Fibroblast of lung (primary cell): ENCODE data around the gene SUZ12. TPM values are rescaled to one million over a fixed set of nuclear protein-coding genes. Genes with fewer than 3 reads are reported as not detected.
"Not testable (repeated sequence)": the region's sequence is repeated elsewhere in the genome, so short reads cannot be mapped to it uniquely, and the experiment has no call there.

ENCODE experiments used
- DNase-seq, 2 donors: peaks; one replicate each; pipeline versions ENCODE4 v3.0.0 to v3.0.0-alpha.2; 2010; ENCODE audit warnings: low read depth in 2 of 2
- H2AFZ ChIP-seq: 2 replicates; pipeline ENCODE4 v1.5.1; 2012; ENCODE audit warnings: low read length, control low read depth, inconsistent platforms
- H3K27ac ChIP-seq: 2 replicates; pipeline ENCODE4 v1.5.1; 2011; ENCODE audit warnings: low read length, control low read depth; ENCODE audit not compliant: insufficient read depth
- H3K27me3 ChIP-seq: 2 replicates; pipeline ENCODE4 v1.5.1; 2011; ENCODE audit warnings: mild to moderate bottlenecking, low read length; ENCODE audit not compliant: control insufficient read depth, insufficient read depth
- H3K36me3 ChIP-seq: 2 replicates; pipeline ENCODE4 v1.5.1; 2011; ENCODE audit warnings: low read length; ENCODE audit not compliant: control insufficient read depth, insufficient read depth
- H3K4me1 ChIP-seq: 2 replicates; pipeline ENCODE4 v1.5.1; 2011; ENCODE audit warnings: low read length; ENCODE audit not compliant: control insufficient read depth, insufficient read depth; ENCODE audit errors: extremely low read depth
- H3K4me2 ChIP-seq: 2 replicates; pipeline ENCODE4 v1.5.1; 2011; ENCODE audit warnings: low read length, control low read depth; ENCODE audit not compliant: insufficient read depth; ENCODE audit errors: extremely low read depth
- H3K4me3 ChIP-seq, 4 experiments: fragments of 200-600 bp in 1 of 4; sonication (generic) in 1 of 4; replicated peaks in 1 of 4; 2 replicates each; pipeline ENCODE4 v1.5.1; 2011 to 2016; ENCODE audit warnings: low read length in 4 of 4, low read depth in 3 of 4, mild to moderate bottlenecking in 3 of 4, control low read depth in 2 of 4, inconsistent platforms in 1 of 4, mixed read lengths in 1 of 4; ENCODE audit not compliant: insufficient read depth in 1 of 4; ENCODE audit errors: control extremely low read depth in 1 of 4
- H3K79me2 ChIP-seq: 2 replicates; pipeline ENCODE4 v1.5.1; 2012; ENCODE audit warnings: mild to moderate bottlenecking, low read length, inconsistent platforms; ENCODE audit not compliant: control insufficient read depth, insufficient read depth
- H3K9ac ChIP-seq: 2 replicates; pipeline ENCODE4 v1.5.1; 2011; ENCODE audit warnings: mild to moderate bottlenecking, low read length, control low read depth; ENCODE audit not compliant: insufficient read depth
- H3K9me3 ChIP-seq: 2 replicates; pipeline ENCODE4 v1.5.1; 2012; ENCODE audit warnings: low read depth, low read length; ENCODE audit not compliant: control insufficient read depth, insufficient read depth
- H4K20me1 ChIP-seq: 2 replicates; pipeline ENCODE4 v1.5.1; 2011; ENCODE audit warnings: low read length; ENCODE audit not compliant: control insufficient read depth, insufficient read depth; ENCODE audit errors: extremely low read depth
- EZH2 ChIP-seq: IDR thresholded peaks from 2 replicates; pipeline ENCODE4 v1.5.1; 2012; ENCODE audit warnings: low read length, control low read depth, mild to moderate bottlenecking; ENCODE audit errors: missing control alignments
- polyA plus RNA-seq, 2 donors: library from polyadenylated mRNA; depleted of rRNA in 1 of 2; stranded (reverse) in 1 of 2; unstranded in 1 of 2; fragments of >200 nt; gene quantifications; 2 replicates each; pipeline ENCODE4 v1.2.1, GENCODE V29; 2011 to 2012; ENCODE audit warnings: missing spikeins in 1 of 2
- total RNA-seq: library from RNA; depleted of rRNA; stranded (reverse); fragments of >200 nt; gene quantifications from 2 replicates; pipeline ENCODE4 v1.2.1, GENCODE V29; 2014
- TF ChIP-seq, protein P1 (sequence below), 2 donors: IDR thresholded peaks in 1 of 2; conservative IDR thresholded peaks in 1 of 2; 1 replicate in 1 of 2; 2 replicates in 1 of 2; pipeline ENCODE4 v1.5.1; 2011 to 2012; ENCODE audit warnings: low read length in 2 of 2, control low read depth in 1 of 2, inconsistent platforms in 1 of 2, low read depth in 1 of 2, mild to moderate bottlenecking in 1 of 2

The SUZ12 gene
- total and polyA plus RNA-seq, 2 donors (not counting 1 experiment from before 2014, with no cell fraction given) = 26.1 to 26.4 TPM

DNA sequence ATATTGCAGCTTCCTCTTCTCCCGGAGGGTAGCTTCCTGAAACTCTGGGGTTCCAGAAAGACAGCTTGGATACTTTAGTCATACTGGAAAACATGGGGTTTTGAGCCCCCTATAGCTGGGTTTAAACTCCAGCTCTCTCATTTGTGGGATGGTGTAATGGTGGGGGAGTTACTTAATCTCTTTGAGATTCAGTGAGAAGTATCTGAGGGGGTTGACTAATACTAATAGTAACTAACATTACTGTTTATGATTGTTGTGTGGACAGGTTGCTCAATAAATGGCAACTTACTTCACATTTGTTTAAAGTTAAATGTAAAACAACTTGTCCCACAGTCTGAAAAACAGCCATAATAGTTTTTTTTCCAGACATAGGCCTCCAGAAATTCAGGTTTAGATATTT is 5.1 kb upstream of the SUZ12 start:
- H3K27me3 ChIP-seq = no peaks in the 10 kb centered on the region
- no peak overlapping the region for H2AFZ ChIP-seq
- H4K20me1 ChIP-seq = no peaks in the 10 kb centered on the region
- no peaks in the 10 kb centered on the region for H3K79me2 ChIP-seq
- no peaks in the 10 kb centered on the region for H3K4me1 ChIP-seq
- no peak for DNase-seq
- H3K27ac ChIP-seq = no peak overlapping the region
- no peak overlapping the region for H3K4me3 ChIP-seq
- H3K4me2 ChIP-seq = no peak overlapping the region
- H3K9ac ChIP-seq = no peak overlapping the region
- H3K9me3 ChIP-seq = no peaks in the 10 kb centered on the region
- TF ChIP-seq, protein P1, sequence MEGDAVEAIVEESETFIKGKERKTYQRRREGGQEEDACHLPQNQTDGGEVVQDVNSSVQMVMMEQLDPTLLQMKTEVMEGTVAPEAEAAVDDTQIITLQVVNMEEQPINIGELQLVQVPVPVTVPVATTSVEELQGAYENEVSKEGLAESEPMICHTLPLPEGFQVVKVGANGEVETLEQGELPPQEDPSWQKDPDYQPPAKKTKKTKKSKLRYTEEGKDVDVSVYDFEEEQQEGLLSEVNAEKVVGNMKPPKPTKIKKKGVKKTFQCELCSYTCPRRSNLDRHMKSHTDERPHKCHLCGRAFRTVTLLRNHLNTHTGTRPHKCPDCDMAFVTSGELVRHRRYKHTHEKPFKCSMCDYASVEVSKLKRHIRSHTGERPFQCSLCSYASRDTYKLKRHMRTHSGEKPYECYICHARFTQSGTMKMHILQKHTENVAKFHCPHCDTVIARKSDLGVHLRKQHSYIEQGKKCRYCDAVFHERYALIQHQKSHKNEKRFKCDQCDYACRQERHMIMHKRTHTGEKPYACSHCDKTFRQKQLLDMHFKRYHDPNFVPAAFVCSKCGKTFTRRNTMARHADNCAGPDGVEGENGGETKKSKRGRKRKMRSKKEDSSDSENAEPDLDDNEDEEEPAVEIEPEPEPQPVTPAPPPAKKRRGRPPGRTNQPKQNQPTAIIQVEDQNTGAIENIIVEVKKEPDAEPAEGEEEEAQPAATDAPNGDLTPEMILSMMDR (conservative IDR thresholded peaks at IDR 0.05 in 1 of 2, IDR thresholded peaks at IDR 0.05 in 1 of 2; ENCODE audit: low read depth in 1 of 2, low read length in 2 of 2) = no peak
- TF ChIP-seq EZH2 = no peak
- no peaks in the 10 kb centered on the region for H3K36me3 ChIP-seq

DNA sequence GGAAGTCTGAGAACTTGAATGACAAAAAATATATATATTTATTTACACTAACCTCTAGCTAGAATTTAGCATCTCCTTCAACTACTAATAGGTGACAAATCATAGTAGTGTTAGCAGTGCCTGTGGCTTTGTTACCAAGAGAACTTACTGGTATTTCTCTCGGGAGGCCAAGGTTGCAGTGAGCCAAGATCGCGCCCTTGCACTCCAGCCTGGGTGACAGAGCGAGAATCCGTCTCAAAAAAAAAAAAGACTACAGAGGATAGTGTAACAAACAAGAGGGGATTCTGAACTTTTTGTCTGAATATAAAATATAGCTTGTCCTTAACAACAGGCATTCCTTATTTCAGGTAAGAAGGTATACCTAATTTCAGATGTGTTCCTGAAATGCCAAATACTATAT is 1.3 kb upstream of the SUZ12 start:
- TF ChIP-seq EZH2 = no peak
- TF ChIP-seq, protein P1 (conservative IDR thresholded peaks at IDR 0.05 in 1 of 2, IDR thresholded peaks at IDR 0.05 in 1 of 2; ENCODE audit: low read depth in 1 of 2, low read length in 2 of 2) = no peak
- H3K9me3 ChIP-seq = no peaks in the 10 kb centered on the region
- no peak overlapping the region for H3K4me3 ChIP-seq
- no peaks in the 10 kb centered on the region for H3K36me3 ChIP-seq
- H3K27me3 ChIP-seq = no peaks in the 10 kb centered on the region
- no peak overlapping the region for H3K9ac ChIP-seq
- peaks cover 25% of the 10 kb centered on the region for H3K79me2 ChIP-seq
- H2AFZ ChIP-seq = no peak overlapping the region
- H3K4me2 ChIP-seq = no peak overlapping the region
- no peak for DNase-seq
- no peaks in the 10 kb centered on the region for H3K4me1 ChIP-seq
- no peak overlapping the region for H3K27ac ChIP-seq
- H4K20me1 ChIP-seq = no peaks in the 10 kb centered on the region

DNA sequence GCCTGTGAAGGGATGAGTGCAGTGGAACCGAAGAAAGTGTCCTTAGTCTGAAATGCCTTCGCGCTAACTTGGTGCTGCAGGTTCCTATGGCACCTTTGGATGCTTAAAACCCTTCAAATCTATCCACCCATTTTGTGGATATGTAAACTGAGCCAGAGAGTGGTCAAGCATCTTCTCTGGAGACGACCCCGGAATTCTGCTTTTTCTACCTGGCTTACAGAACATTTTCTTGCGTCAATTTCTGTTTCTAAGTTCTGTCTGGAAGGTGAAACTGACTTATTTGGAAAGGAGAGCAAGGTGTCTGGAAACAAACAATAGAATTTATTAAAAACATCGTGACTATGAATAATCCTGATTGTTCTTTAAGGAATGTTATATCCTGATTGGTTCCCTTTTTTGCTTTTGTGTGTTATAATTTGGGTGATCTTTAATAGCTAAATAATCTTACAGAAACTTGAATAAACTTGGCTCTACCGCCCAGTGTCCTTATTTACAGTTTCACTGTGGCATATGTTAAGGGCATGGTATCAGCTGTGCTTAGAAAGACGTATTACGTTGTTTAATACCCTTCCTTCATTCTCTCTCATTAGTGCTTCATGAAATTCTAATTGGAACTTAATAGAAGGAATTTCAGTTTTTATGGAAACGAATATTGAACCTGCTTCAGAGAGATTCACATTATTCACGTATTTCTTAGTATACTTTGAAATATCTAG is 1.3 kb downstream of the SUZ12 start:
- not testable (repeated sequence) for H2AFZ ChIP-seq, H3K9ac ChIP-seq, H3K4me1 ChIP-seq, H3K9me3 ChIP-seq, DNase-seq, H3K27ac ChIP-seq, H3K27me3 ChIP-seq, H4K20me1 ChIP-seq, H3K36me3 ChIP-seq
- H3K4me3 ChIP-seq = peak overlapping the region; percentile 41 to 92 (median 52)
- peak overlapping the region; percentile 71 for H3K4me2 ChIP-seq
- H3K79me2 ChIP-seq = peaks cover 37% of the 10 kb centered on the region

DNA sequence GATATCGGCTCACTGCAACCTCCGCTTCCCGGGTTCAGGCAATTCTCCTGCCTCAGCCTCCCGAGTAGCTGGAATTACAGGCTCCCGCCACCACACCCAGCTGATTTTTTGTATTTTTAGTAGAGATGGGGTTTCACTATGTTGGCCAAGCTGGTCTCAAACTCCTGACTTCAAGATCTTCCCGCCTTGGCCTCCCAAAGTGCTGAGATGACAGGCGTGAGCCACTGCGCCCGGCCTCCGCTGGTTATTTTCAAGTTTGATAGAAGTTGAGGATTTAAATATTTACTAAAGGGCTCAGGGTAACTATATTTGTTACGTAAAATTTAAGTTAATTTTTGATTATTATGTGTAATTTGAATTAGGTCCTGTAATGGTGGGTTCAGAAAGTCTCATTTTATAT is 5.1 kb downstream of the SUZ12 start:
- H3K4me3 ChIP-seq, H3K9ac ChIP-seq, H2AFZ ChIP-seq, H3K27ac ChIP-seq, H3K4me2 ChIP-seq, DNase-seq, H4K20me1 ChIP-seq, H3K4me1 ChIP-seq, H3K9me3 ChIP-seq, H3K27me3 ChIP-seq, H3K36me3 ChIP-seq: not testable (repeated sequence)
- H3K79me2 ChIP-seq = peaks cover 48% of the 10 kb centered on the region

DNA sequence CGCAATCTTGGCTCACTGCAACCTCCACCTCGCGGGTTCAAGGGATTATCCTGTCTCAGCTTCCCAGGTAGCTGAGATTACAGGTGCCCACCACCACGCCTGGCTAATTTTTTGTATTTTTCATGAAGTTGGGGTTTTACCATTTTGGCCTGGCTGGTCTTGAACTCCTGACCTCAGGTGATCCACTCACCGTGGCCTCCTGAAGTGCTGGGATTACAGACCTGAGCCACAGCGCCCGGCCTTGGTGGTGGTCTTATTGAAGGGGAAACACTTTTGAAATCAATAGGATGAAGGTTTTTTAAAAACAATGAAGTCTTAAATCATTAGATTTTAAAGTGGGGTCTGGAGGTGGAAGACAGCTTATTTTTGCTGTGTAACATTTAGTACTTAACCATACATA is 5.6 kb downstream of the SUZ12 start:
- not testable (repeated sequence) for H4K20me1 ChIP-seq, H3K36me3 ChIP-seq, H2AFZ ChIP-seq, H3K4me1 ChIP-seq, H3K4me3 ChIP-seq, DNase-seq, H3K4me2 ChIP-seq, H3K9ac ChIP-seq, H3K27me3 ChIP-seq, H3K27ac ChIP-seq, H3K9me3 ChIP-seq
- peaks cover 46% of the 10 kb centered on the region for H3K79me2 ChIP-seq
